ENCODE measurements around the gene LEFTY1. TPM values are rescaled to one million over a fixed set of nuclear protein-coding genes. Genes with fewer than 3 reads are reported as not detected.

LEFTY1 gene
- total and polyA plus RNA-seq, 2 donors (not counting 1 experiment from before 2014, with no cell fraction given), result 0.07 TPM; not detected in 1

DNA sequence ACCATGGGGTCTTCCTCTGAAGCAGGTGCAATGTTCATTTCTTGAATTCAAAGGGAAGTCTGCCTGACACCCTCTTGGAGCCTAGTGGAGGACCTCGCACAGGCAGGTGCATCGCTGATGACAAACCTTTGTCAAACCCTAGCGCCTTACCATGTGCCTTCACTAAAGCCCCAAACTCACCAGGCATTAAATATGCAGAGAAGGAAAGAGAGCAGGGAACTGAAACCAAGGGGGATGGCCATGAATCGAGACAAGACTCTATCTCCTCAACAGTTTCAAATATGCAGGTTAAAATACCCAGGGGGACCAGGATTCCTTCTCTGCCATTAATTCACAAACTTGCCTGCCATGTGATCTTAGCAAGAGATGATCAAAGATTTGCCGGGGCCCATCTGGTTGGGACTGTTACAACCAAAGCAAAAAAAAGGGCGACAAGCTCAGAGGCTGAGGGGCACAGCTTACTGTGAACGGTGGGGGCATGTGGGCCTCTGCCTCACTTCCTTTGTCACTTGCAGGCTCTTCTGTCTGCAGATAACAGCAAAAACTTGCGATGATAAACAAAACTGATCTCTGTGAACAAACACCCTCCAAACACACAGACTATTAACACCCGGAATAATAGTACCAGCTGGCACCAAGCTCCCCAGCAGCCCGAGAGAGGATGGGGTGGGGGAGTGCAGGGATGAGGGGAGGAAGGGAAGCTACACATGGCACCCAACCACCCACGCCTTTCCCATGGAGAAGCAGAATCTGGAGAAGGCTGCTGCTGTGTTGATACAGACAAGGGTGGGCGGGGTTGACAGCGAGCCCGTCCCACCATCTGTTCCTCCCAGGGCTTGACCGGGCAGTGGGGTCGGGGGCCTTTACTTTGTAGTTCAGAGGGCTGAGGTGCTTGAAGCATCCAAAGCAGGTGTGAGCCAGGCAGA is 40.7 kb downstream of the LEFTY1 start:
- H3K27me3 ChIP-seq (replicated peaks in 1 of 4; ENCODE audit: control extremely low read depth in 1 of 4, control insufficient read depth in 3 of 4, insufficient read depth in 4 of 4, low read length in 3 of 4), result no peaks in the 10 kb centered on the region
- ATAC-seq (ENCODE audit: low read depth) (peak; percentile 86), DNase-seq (peak; percentile 85)
- H3K4me2 ChIP-seq (replicated peaks; ENCODE audit: low read depth, low read length, poor library complexity, severe bottlenecking), result peak overlapping the region; percentile 72
- intact Hi-C loops (cut with micrococcal nuclease), result loop anchor here (1.0 to 5.0 kb wide), 7 partner anchors 35 to 421 kb away; partner anchors contain the start of genes LBR, PYCR2, SRP9 and TMEM63A
- H3K9ac ChIP-seq (ENCODE audit: low read length), result peak overlapping the region; percentile 19
- H4K20me1 ChIP-seq (ENCODE audit: control insufficient read depth, insufficient read depth, low read length, poor library complexity, severe bottlenecking), result peaks cover 6% of the 10 kb centered on the region
- H3K4me1 Mint-ChIP-seq, result peaks cover 65% of the 10 kb centered on the region
- no peaks in the 10 kb centered on the region for H3K9me3 Mint-ChIP-seq (ENCODE audit: insufficient read depth)
- ChIA-PET CTCF (interaction anchor here (0.9 to 2.1 kb wide), 5 partner anchors 9 to 380 kb away, joined by 3 to 9 read pairs (median 5); partner anchors contain the start of genes SRP9 and TMEM63A), POLR2A (interaction anchor here (0.7 to 2.4 kb wide), 3 partner anchors 34 to 162 kb away, joined by 3 to 9 read pairs (median 3); partner anchors contain the start of gene TMEM63A)
- no peak for TF ChIP-seq EZH2 (IDR thresholded peaks at IDR 0.05; ENCODE audit: borderline replicate concordance, insufficient read depth, low read depth, low read length, poor library complexity, severe bottlenecking)
- TF ChIP-seq, protein P1, sequence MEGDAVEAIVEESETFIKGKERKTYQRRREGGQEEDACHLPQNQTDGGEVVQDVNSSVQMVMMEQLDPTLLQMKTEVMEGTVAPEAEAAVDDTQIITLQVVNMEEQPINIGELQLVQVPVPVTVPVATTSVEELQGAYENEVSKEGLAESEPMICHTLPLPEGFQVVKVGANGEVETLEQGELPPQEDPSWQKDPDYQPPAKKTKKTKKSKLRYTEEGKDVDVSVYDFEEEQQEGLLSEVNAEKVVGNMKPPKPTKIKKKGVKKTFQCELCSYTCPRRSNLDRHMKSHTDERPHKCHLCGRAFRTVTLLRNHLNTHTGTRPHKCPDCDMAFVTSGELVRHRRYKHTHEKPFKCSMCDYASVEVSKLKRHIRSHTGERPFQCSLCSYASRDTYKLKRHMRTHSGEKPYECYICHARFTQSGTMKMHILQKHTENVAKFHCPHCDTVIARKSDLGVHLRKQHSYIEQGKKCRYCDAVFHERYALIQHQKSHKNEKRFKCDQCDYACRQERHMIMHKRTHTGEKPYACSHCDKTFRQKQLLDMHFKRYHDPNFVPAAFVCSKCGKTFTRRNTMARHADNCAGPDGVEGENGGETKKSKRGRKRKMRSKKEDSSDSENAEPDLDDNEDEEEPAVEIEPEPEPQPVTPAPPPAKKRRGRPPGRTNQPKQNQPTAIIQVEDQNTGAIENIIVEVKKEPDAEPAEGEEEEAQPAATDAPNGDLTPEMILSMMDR (IDR thresholded peaks at IDR 0.05), result no peak
- peak overlapping the region; percentile 98 for H3K27ac Mint-ChIP-seq
- no peaks in the 10 kb centered on the region for H3K27me3 Mint-ChIP-seq
- WGBS (ENCODE audit: insufficient coverage), result 20% methylated on average over 8 of the region's 16 CpGs
- H3K9me3 ChIP-seq (ENCODE audit: control extremely low read depth in 1 of 3, control insufficient read depth in 2 of 3, insufficient read depth in 1 of 3, low read length in 2 of 3), result peaks cover 0 to 7% (median 0%) of the 10 kb centered on the region in 3 donors
- H3K4me3 ChIP-seq (ENCODE audit: control extremely low read depth in 1 of 5, extremely low read depth in 1 of 5, insufficient read depth in 1 of 5, low read depth in 2 of 5, low read length in 4 of 5), result peak overlapping the region in 3 of 5 experiments; percentile 1 to 15 (median 15)
- H3K79me2 ChIP-seq (ENCODE audit: control insufficient read depth, insufficient read depth, low read length), result no peaks in the 10 kb centered on the region
- H3K4me1 ChIP-seq (ENCODE audit: control insufficient read depth in 2 of 2, insufficient read depth in 2 of 2, low read length in 2 of 2), result peaks cover 56 to 72% of the 10 kb centered on the region in 2 donors
- H3K36me3 ChIP-seq (replicated peaks in 1 of 2; ENCODE audit: control extremely low read depth in 1 of 2, control insufficient read depth in 1 of 2, extremely low read depth in 1 of 2, insufficient read depth in 2 of 2, low read length in 1 of 2), result peaks cover 2 to 38% of the 10 kb centered on the region in 2 experiments
- H2AFZ ChIP-seq (ENCODE audit: insufficient read depth, low read depth, low read length, poor library complexity, severe bottlenecking), result peak overlapping the region; percentile 29
- H3K27ac ChIP-seq (ENCODE audit: low read length in 2 of 2), result peak overlapping the region; percentile 68 to 87
- H3K4me3 Mint-ChIP-seq, result peak overlapping the region; percentile 85
